GM12874 (cell line): ENCODE measurements around the gene CCNYL1.

Experiments
- TF ChIP-seq, protein P1 (sequence below): IDR thresholded peaks from 2 replicates; pipeline ENCODE4 v1.5.1; 2011; ENCODE audit warnings: low read depth, mild to moderate bottlenecking, control low read depth, low read length, moderate library complexity; ENCODE audit not compliant: insufficient read depth

CCNYL1 gene

DNA sequence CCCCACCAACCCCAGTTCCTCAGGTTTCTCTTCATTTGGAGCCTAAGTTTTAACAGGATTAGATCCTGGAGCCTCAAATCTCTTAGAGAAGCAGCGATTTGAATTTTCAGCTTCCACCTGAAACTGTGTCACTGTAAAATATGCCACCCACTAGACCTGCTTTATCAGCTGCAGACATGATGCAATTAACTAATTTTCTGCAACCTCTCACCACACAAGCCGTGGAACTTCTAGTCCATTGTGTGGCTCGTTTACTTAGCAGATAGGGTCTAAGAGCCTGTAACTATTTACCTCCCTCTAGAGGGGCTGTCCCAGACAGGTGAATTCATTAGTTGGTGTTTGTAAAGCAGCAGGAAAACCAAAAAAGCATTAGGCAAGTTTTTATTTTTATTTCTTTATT lies 89.8 kb downstream of the CCNYL1 start:
- TF ChIP-seq, protein P1, sequence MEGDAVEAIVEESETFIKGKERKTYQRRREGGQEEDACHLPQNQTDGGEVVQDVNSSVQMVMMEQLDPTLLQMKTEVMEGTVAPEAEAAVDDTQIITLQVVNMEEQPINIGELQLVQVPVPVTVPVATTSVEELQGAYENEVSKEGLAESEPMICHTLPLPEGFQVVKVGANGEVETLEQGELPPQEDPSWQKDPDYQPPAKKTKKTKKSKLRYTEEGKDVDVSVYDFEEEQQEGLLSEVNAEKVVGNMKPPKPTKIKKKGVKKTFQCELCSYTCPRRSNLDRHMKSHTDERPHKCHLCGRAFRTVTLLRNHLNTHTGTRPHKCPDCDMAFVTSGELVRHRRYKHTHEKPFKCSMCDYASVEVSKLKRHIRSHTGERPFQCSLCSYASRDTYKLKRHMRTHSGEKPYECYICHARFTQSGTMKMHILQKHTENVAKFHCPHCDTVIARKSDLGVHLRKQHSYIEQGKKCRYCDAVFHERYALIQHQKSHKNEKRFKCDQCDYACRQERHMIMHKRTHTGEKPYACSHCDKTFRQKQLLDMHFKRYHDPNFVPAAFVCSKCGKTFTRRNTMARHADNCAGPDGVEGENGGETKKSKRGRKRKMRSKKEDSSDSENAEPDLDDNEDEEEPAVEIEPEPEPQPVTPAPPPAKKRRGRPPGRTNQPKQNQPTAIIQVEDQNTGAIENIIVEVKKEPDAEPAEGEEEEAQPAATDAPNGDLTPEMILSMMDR = no peak

DNA sequence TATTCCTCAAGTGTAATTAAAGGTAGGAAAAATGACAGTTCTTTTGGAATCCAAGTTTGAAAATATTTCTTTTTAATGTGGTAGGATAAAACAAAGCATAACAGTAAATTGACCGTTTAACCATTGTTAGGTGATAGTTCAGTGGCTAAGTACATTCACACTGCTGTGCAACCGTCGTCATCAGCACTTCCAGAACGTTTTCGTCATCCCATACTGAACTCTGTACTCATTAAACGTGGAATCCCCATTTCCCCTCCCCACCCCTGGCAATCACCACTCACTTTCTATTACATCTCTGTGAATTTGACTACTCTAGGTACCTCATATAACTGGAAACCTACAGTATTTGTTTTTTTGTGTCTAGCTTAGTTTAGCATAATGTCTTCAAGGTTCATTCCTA lies 91.2 kb downstream of the CCNYL1 start:
- TF ChIP-seq, protein P1 = no peak
